MG63 (cell line): ENCODE data around the gene NME7. TPM values are rescaled to one million over a fixed set of nuclear protein-coding genes. Genes with fewer than 3 reads are reported as not detected.
"Not testable (repeated sequence)": the region's sequence is repeated elsewhere in the genome, so short reads cannot be mapped to it uniquely, and the experiment has no call there.

Experiments
- DNase-seq: peaks from one replicate; pipeline ENCODE4 v3.0.0-alpha.2; 2020
- H3K27me3 ChIP-seq: fragments of 250-450 bp; sonication (Bioruptor Pico); 2 replicates; pipeline ENCODE4 v1.5.1; 2020; ENCODE audit warnings: mild to moderate bottlenecking, moderate library complexity
- H3K36me3 ChIP-seq: fragments of 250-450 bp; sonication (Bioruptor Pico); 2 replicates; pipeline ENCODE4 v1.5.1; 2020; ENCODE audit warnings: mild to moderate bottlenecking, moderate library complexity
- H3K4me3 ChIP-seq: fragments of 250-450 bp; sonication (Bioruptor Pico); 2 replicates; pipeline ENCODE4 v1.5.1; 2020; ENCODE audit warnings: mild to moderate bottlenecking, moderate library complexity
- H3K9me3 ChIP-seq: fragments of 250-450 bp; sonication (Bioruptor Pico); 2 replicates; pipeline ENCODE4 v1.5.1; 2020; ENCODE audit warnings: mild to moderate bottlenecking, moderate library complexity
- total RNA-seq: library from RNA; depleted of rRNA; stranded (reverse); fragments of >200 nt; shearing (Covaris generic); gene quantifications from 2 replicates; pipeline ENCODE4 v1.2.3, GENCODE V29; 2014; ENCODE audit warnings: low replicate concordance

NME7 gene
- total RNA-seq, 1 experiment from 2014 or later = 10.0 TPM

DNA sequence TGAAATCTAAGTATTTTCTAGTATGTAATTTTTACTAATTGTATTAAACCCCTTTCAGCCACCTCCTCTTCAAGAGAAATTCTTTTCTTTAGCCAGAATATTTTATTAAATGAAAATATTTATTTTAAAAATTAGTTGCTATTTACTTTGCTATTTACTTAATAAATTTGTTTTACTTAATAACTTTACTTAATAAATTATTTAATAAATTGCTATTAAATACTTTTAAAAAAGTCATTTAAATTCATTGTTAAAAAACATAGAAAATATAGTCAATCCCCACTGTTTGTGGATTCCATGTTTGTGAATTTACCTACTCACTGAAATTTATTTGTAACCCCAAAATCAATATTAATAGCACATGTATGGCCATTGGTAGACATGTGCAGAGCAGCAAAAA, 155.5 kb downstream of the NME7 start:
- no peaks in the 10 kb centered on the region for H3K9me3 ChIP-seq
- H3K36me3 ChIP-seq = no peaks in the 10 kb centered on the region
- no peak overlapping the region for H3K4me3 ChIP-seq
- H3K27me3 ChIP-seq = no peaks in the 10 kb centered on the region
- no peak for DNase-seq

DNA sequence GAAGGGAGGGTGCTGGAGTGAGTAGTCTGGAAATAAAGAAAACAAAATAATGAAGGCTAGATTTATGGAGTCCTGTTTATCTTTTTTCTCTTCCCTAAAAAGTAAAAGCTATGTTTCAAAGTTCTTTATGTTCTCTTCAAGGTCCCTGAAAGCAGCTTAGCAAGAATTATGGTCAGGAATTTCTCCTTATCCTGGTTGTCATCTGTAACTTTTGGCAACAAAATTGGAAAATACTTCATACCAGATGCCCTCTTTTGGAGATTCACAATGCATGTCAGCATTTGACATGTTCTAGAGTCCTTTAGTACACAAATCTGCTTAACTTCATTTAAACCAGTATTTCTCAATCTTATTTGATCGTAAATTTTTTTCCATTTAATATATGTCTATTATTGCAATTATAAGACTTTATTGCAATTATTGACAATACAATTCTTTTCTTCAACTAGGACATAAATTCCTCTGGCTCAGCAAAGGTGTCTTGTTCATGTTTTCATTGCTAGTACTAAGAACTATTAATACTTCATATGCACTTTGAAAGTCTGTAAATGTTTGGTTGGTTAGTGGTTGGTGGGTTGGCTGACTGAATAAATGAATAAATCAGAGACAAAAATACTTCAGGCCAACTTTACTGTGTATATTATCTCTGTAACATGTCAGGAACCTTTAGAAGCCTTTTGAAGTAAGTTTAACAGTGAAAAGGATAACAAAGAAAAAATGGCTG, 159.6 kb downstream of the NME7 start:
- Histone ChIP-seq H3K36me3 (no peaks in the 10 kb centered on the region), H3K4me3 (no peak overlapping the region), H3K27me3 (no peaks in the 10 kb centered on the region), H3K9me3 (no peaks in the 10 kb centered on the region)
- DNase-seq = no peak

DNA sequence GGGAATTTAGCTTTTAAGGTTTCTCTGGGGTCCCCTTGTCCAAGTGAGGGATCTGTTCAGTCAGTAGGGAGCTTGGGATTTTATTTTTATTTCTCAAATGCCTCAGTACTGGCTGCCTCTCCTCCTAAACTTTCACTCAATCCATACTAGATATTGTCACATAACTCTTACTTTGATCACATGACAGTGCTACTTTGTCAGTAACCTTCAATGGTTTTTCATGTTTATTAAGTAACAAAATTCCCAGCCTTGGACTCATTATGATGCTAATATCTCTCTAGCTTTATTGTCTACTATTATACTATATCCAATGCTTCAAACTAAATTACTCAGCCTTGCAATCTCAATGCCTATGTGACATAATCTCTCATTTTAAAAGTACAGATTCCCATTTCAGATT, 163.4 kb downstream of the NME7 start:
- DNase-seq = no peak
- no peak overlapping the region for H3K4me3 ChIP-seq
- H3K9me3 ChIP-seq = no peaks in the 10 kb centered on the region
- no peaks in the 10 kb centered on the region for H3K36me3 ChIP-seq
- no peaks in the 10 kb centered on the region for H3K27me3 ChIP-seq

DNA sequence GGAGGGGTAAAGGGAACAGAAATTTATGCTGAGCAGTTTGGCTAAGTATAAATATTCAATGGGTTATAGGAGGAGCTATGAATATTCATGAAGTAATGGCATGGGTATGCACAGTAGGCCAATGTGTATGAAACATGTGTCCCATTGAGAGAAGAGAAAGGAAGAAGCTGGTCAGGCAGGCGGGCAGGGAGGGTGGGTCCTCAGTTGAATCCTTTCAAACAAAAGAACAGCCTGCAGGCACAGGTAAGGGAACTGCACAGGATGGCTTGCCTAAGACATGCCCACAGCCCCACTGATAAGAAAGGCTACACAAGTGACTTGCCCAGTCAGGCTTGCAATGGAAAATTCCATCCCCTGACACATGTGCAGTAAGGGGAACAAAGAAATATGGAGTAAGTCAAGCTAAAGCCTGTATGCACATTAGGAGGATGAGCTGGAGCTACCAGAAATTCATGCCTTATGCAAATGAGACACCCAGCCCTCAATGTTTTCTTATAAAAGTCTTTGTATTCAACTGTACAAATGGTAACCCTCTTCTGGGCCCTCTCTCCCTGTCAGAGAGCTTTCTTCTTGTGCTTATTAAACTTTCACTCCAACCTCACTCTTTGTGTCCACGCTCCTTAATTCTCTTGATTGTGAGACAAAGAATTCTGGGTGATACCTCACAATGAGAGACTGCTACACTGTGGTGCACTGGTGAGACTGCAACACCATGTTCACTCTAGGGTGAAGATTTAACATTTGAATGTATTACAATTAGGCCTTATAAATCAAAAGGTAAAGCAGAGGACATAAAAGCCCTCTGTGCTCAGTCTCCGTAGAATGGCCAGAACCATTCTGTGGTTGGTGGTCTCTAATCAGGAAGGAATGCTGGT, 164.6 kb downstream of the NME7 start:
- H3K9me3 ChIP-seq = no peaks in the 10 kb centered on the region
- H3K36me3 ChIP-seq = no peaks in the 10 kb centered on the region
- no peaks in the 10 kb centered on the region for H3K27me3 ChIP-seq
- no peak for DNase-seq
- H3K4me3 ChIP-seq = no peak overlapping the region

DNA sequence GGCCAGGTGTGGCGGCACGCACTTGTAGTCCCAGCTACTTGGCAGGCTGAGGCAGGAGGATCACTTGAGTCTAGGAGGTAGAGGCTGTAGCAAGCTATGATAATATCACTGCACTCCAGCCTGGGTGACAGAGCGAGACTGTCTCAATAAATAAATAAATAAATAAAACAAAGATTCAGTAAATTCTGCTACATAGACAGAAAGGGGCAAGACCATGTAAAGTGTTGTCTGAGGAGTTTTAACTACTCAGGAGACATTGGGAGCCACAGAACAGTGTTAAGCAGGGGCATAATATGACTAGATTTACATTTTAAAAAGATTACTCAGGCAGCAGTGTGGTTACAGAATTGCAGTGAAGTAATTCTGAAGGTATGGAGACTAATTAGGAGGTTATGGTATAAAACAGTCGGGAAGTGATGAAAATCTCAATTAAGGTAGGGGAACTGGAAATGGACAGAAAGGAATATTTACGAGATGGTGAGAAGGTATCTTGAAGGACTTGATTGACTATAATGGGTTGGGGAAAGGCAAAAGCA, 166.4 kb downstream of the NME7 start:
- Histone ChIP-seq H3K36me3 (no peaks in the 10 kb centered on the region), H3K9me3 (no peaks in the 10 kb centered on the region), H3K27me3 (no peaks in the 10 kb centered on the region), H3K4me3 (no peak overlapping the region)
- no peak for DNase-seq

DNA sequence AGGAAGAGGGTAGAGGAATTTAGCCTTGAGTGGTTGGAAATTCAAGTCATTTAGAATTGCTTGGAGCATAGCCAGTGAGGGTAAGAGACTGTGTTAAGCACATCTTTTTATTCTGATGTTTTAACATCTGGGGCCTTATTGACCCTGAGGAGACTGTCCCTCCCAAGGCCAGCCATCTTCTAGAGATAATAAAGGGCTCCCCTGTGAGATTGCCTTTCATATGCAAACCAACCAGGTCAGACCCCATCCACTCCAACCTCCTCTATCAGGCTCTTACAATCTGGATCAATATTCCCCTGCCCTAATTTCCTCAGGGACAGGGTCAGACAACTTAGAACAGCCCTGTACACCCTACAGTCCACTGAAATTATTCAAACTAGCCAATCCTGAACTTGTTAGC, 167.3 kb downstream of the NME7 start:
- H3K4me3 ChIP-seq = no peak overlapping the region
- no peak for DNase-seq
- H3K9me3 ChIP-seq = no peaks in the 10 kb centered on the region
- H3K27me3 ChIP-seq = no peaks in the 10 kb centered on the region
- H3K36me3 ChIP-seq = no peaks in the 10 kb centered on the region

DNA sequence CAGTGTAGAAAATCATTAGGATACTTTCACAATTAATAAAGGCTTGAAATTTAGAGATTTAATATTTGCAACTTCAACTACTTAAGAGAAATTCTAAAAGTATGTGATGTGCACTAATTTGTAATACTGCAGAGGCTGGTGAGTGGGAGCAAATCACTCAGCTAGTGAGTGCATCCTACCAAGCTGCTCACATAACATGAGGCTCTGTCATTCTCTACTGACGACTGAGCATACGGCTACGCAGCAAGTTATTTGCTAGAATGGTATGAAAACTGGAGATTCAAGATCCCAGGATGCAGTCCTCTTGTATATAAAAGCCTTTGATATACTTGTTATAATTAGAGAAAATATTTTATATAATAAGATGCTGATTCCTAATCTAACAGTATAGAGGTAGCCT, 171.0 kb downstream of the NME7 start:
- Histone ChIP-seq H3K4me3 (no peak overlapping the region), H3K36me3 (no peaks in the 10 kb centered on the region), H3K9me3 (no peaks in the 10 kb centered on the region), H3K27me3 (no peaks in the 10 kb centered on the region)
- DNase-seq = no peak

DNA sequence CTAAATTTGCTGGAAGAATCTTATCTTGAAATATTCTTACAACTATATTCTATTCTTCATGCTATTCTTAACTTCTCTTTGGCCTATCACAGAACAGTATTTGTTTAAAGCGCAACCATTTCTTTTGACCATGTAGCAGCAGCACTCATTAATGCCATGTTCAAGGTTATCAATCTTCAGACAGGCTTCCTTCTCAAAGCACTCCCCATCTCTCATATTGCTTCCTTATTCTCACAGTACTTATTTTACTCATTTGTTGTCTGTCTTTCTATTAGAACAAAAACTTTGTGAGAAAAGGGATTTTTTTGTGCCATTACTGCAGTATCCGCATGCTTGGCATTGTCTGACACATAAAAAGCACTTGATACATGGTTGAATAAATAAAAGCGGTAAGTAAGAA, 171.4 kb downstream of the NME7 start:
- Histone ChIP-seq H3K27me3 (no peaks in the 10 kb centered on the region), H3K36me3 (no peaks in the 10 kb centered on the region), H3K4me3 (no peak overlapping the region), H3K9me3 (no peaks in the 10 kb centered on the region)
- no peak for DNase-seq

DNA sequence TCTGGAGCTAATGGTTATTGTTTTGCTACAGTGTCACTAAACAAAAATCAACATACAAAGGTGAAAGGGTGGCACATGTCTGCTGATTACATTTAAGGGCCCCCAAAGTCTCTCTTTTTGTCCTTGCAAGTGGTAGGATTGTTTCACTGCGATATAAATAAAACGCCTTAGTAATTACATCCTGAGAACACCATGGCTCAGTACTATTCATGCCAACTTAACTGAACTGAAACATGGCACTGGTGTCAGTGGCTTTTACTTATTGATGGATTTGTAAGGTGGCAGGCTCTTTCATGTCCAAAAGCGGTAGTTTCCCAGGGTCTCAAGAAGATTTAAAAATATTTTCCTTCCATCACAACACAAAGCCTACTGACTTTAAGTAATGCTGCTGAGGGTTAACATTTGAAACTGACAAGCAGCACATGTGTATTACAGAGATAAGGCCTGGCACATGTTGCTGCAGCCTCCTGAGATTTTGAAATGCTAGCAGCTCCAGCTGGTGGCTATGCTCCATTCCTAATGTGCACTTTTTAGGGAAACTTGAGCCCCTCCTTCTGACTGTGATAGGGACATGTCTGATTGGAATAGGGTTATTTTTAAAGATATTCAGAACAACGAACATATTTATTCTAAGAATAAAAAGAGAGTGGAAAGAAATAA, 174.3 kb downstream of the NME7 start:
- Histone ChIP-seq H3K27me3 (no peaks in the 10 kb centered on the region), H3K4me3 (no peak overlapping the region), H3K36me3 (no peaks in the 10 kb centered on the region), H3K9me3 (no peaks in the 10 kb centered on the region)
- DNase-seq = no peak

DNA sequence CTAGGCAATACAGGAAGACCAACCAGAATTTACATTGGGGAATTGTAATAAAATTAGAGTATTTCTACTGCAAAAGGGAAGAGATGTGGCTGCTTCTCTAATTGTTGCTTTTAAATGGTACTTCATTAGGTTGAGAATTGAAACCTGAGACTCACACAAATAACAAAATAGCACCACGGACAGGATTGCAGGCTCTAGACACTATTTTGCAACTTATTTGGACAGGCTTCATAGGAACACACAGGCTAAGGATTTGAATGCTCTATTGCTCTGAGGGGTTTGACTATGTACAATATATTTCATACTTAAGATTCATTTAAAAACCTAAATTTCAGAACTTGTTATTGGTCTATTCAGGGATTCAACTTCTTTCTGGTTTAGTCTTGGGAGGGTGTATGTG, 181.5 kb downstream of the NME7 start:
- Histone ChIP-seq H3K27me3 (no peaks in the 10 kb centered on the region), H3K9me3 (no peaks in the 10 kb centered on the region), H3K36me3 (no peaks in the 10 kb centered on the region), H3K4me3 (no peak overlapping the region)
- DNase-seq = no peak

DNA sequence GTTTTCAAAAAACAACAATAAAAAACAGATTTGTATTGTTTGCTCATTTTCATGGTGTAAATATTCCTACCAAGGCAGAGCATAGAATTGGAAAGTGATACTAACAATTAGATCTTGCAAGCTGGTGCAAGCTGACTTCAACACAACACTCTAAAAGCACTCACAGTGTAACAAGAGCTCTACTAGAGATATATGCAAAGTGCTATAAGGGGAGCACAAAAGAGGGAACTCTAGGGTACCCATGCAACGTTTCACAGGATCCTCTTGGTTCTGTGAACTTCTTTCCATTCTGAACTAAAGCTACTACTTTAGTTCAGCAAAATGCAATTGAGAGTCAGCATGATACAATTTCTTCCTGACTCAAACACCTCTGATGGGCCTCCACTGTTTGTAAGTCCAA, 182.8 kb downstream of the NME7 start:
- Histone ChIP-seq H3K4me3 (no peak overlapping the region), H3K27me3 (no peaks in the 10 kb centered on the region), H3K36me3 (no peaks in the 10 kb centered on the region), H3K9me3 (no peaks in the 10 kb centered on the region)
- no peak for DNase-seq

DNA sequence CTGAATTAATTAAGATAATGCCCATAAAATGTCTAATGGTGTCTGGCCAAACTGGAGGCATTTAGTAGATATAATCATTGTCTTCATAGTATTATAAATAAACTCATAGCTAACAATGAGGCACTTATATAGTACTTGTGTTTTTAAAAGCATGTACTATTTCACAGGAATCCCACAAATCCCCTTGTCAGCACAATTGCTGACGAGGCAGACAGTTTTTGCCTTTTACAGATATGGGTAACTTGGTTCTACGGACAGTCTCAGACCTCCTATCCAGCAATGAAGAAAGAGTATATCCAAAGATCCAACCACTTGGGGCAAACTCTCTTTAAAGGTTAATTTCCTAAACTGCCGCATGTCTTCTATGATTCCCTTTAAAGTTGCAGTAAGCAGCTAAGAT, 187.4 kb downstream of the NME7 start:
- DNase-seq = no peak
- Histone ChIP-seq H3K27me3 (no peaks in the 10 kb centered on the region), H3K4me3 (no peak overlapping the region), H3K9me3 (no peaks in the 10 kb centered on the region), H3K36me3 (no peaks in the 10 kb centered on the region)

DNA sequence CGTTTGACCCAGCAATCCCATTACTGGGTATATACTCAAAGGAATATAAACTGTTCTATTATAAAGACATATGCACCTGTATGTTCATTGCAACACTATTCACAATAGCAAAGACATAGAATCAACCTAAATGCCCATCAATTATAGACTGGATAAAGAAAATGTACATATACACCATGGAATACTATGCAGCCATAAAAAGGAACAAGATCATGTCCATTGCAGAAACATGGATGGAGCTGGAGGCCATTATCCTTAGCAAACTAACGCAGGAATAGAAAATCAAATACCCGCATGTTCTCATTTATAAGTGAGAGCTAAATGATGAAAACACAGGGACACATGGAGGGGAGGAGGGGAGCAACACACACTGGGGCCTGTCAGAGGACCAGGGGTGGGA, 188.2 kb downstream of the NME7 start:
- H3K36me3 ChIP-seq, H3K27me3 ChIP-seq, DNase-seq, H3K9me3 ChIP-seq, H3K4me3 ChIP-seq: not testable (repeated sequence)

DNA sequence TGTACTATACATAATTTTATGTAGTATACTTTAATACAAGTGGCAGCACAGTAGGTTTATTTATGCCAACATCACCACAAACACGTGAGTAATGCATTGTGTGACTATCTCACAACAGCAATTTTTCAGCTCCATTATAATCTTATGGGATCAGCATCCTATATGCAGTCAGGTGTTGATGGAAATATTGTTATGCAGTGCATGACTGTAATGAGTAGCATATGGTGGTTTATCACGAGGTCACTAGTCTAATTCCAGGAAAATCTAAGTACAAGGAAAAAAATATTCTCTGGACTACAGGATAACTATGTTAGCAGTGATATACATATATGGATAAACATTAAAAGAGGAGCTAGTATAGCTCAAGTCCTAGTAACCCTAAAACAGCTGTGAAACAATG, 192.1 kb downstream of the NME7 start:
- H3K27me3 ChIP-seq = no peaks in the 10 kb centered on the region
- no peak overlapping the region for H3K4me3 ChIP-seq
- no peaks in the 10 kb centered on the region for H3K36me3 ChIP-seq

DNA sequence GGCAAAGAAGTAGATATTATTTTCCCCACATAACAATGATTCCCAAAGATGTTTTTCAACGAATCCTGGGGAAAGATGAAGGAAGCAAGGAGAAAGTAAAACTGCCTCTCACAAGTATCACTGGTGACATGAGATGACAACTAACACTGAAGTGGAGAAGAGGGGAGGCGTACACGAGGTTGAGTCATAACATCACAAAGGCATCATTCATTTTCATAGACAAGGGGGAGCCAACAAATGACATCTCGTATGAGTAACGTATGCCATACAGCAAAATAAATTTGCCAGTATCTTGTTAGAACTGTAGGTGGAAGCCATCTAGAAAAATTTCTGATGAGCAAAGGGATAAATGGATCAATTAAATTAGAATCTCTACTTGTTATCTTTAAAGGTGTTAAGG, 204.5 kb downstream of the NME7 start:
- Histone ChIP-seq H3K9me3 (no peaks in the 10 kb centered on the region), H3K4me3 (no peak overlapping the region), H3K27me3 (no peaks in the 10 kb centered on the region), H3K36me3 (no peaks in the 10 kb centered on the region)
- DNase-seq = peak; percentile 14

More for the DNA sequence above, 192.1 kb downstream of the NME7 start:
- no peak for DNase-seq
- no peaks in the 10 kb centered on the region for H3K9me3 ChIP-seq

DNA sequence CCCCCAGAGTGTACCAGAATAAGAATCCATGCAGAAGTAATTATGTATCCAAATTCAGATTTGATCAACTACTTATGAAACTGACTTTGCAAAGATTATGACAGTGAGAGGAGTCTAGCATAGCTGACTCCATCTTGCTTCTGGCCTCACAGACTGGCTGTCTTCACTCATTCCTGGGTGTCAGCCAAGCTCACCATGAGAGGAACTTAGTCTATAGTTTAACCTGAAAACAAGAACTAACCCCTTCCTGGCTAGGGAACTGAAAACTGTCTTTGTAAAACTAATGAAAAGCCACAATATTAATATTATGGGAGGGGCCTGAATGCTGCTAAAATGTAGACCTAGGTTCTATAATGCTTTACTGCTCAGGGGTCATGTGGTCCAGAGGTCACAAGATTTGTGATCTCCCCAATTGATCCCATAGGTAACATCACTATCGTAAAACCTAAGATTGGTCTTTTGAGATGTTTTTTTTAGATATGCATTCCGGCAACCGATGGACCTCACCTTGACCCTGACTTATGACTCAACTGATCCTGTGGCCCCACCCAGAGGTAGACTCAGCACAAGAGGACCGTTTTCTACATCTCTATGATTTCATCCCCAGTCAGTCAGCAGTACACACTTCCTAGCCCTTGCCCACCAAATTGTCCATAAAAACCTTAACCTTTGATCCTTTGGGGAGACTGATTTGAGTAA, 206.0 kb downstream of the NME7 start:
- DNase-seq = no peak
- H3K4me3 ChIP-seq = no peak overlapping the region
- H3K9me3 ChIP-seq = no peaks in the 10 kb centered on the region
- no peaks in the 10 kb centered on the region for H3K36me3 ChIP-seq
- no peaks in the 10 kb centered on the region for H3K27me3 ChIP-seq
